Panc1 (cell line): ENCODE data around the gene CNRIP1. TPM values are rescaled to one million over a fixed set of nuclear protein-coding genes. Genes with fewer than 3 reads are reported as not detected.
A peak's percentile ranks its signal among the peaks of the same experiment; 100 is the strongest.

Source experiments
- ATAC-seq: fragments of 200-7000 bp; cut with Tn5 transposase; 2 replicates; pipeline ENCODE4 v1.9.1; 2020; ENCODE audit warnings: mild to moderate bottlenecking, moderate library complexity
- BruUV-seq: library from RNA; stranded (reverse); fragments of 400-500 nt; replicated peaks from 2 replicates; lab custom pipeline; 2021; lab: Mats Ljungman, UMichigan
- CTCF ChIA-PET: fragments of 300-600 bp; sonication (Branson Sonifier 250); formaldehyde crosslinking; loops from one replicate; lab custom pipeline; 2022; ENCODE audit warnings: antibody characterized with exemption; lab: Charles Lee
- POLR2A ChIA-PET: fragments of 300-600 bp; sonication (Branson Sonifier 250); formaldehyde crosslinking; loops from one replicate; lab custom pipeline; 2022; ENCODE audit warnings: antibody characterized with exemption; lab: Charles Lee
- DNase-seq: peaks from one replicate; pipeline ENCODE4 v3.0.0-alpha.2; 2010; ENCODE audit warnings: low read depth, low spot score
- H3K27ac ChIP-seq: 2 replicates; pipeline ENCODE4 v1.5.1; 2011; ENCODE audit warnings: mild to moderate bottlenecking, low read length, inconsistent platforms
- H3K27me3 ChIP-seq: fragments of 200-500 bp; sonication (Bioruptor generic); 2 replicates; pipeline ENCODE4 v1.6.0; 2014; ENCODE audit warnings: low read length, inconsistent platforms; ENCODE audit not compliant: control insufficient read depth, insufficient read depth
- H3K36me3 ChIP-seq: fragments of 200-500 bp; sonication (Bioruptor generic); 2 replicates; pipeline ENCODE4 v1.5.1; 2014; ENCODE audit warnings: inconsistent platforms, mild to moderate bottlenecking, low read length, moderate library complexity; ENCODE audit not compliant: control insufficient read depth, insufficient read depth
- H3K4me1 ChIP-seq: 2 replicates; pipeline ENCODE4 v1.5.1; 2011; ENCODE audit warnings: inconsistent platforms, mild to moderate bottlenecking, low read length, moderate library complexity; ENCODE audit not compliant: control insufficient read depth, insufficient read depth
- H3K4me3 ChIP-seq, 2 experiments: 2 replicates each; pipeline ENCODE4 v1.5.1; 2011 to 2012; ENCODE audit warnings: low read depth in 2 of 2, low read length in 2 of 2, mild to moderate bottlenecking in 2 of 2, inconsistent platforms in 1 of 2, moderate library complexity in 1 of 2
- H3K9me3 ChIP-seq: fragments of 200-500 bp; sonication (Bioruptor generic); 2 replicates; pipeline ENCODE4 v1.5.1; 2014; ENCODE audit warnings: low read depth, mild to moderate bottlenecking, inconsistent platforms, low read length, moderate library complexity; ENCODE audit not compliant: control insufficient read depth, insufficient read depth
- POLR2AphosphoS5 ChIP-seq: IDR thresholded peaks from 2 replicates; pipeline ENCODE4 v1.6.1; 2012; ENCODE audit warnings: mild to moderate bottlenecking, low read depth, low read length, moderate library complexity
- SIN3A ChIP-seq: IDR thresholded peaks from 2 replicates; pipeline ENCODE4 v1.6.1; 2012; ENCODE audit warnings: low read depth, mild to moderate bottlenecking, low read length, moderate library complexity, borderline replicate concordance; ENCODE audit not compliant: insufficient read depth
- in situ Hi-C: cut with HindIII; loops from 2 replicates; pipeline ENCODE4 v1.10.0; 2016; ENCODE audit warnings: low sequenced_read_pairs, low pct_unique_long_range_greater_than_20kb
- intact Hi-C: fragments of 100-400 bp; cut with micrococcal nuclease; formaldehyde crosslinking; loops from one replicate; pipeline ENCODE4 v1.10.0; 2022; ENCODE audit not compliant: unreplicated experiment
- total RNA-seq: library from RNA; stranded (reverse); gene quantifications from one replicate; pipeline ENCODE4 v1.2.1, GENCODE V29; 2021; ENCODE audit not compliant: unreplicated experiment
- TF ChIP-seq, protein P1 (sequence below): fragments of 450-650 bp; IDR thresholded peaks from 2 replicates; pipeline ENCODE4 v1.5.1; 2017; ENCODE audit warnings: mild to moderate bottlenecking

Gene CNRIP1
- total RNA-seq, 1 experiment from 2014 or later, result not detected

DNA sequence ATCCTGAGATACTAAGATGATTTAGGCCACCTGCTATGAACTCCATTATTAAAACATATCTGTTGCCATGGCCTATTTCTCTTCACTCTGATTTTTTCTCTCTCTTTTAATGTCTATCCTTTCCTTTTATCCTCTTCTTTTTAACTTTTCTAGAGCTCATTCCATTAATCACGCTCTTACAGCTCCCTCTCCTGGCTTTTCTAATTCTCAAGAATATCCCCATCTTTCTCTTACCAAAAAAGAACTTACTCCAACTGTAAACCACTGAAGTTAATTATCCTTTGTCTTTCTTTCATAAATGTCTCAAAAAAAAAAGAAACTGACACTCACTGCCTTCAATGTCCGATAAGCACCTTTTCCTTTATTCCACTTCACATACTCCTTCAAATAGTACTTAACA, 75.3 kb downstream of the CNRIP1 start:
- DNase-seq (no peak), ATAC-seq (no peak)
- Histone ChIP-seq H3K27ac (no peak overlapping the region), H3K4me1 (peaks cover 34% of the 10 kb centered on the region), H3K9me3 (no peaks in the 10 kb centered on the region), H3K27me3 (no peaks in the 10 kb centered on the region), H3K36me3 (no peaks in the 10 kb centered on the region; the same call in 1 of the 2 replicates), H3K4me3 (no peak overlapping the region)
- intact Hi-C loops, result no loop called here
- BruUV-seq, result no TSS peak
- CTCF ChIA-PET, result interaction anchor here (0.5 kb wide), 1 partner anchor 63 kb away, joined by 4 read pairs; no protein-coding TSS in a partner anchor
- in situ Hi-C loops, result no loop called here
- POLR2A ChIA-PET, result interaction anchor here (0.6 kb wide), 1 partner anchor 67 kb away, joined by 18 read pairs; no protein-coding TSS in a partner anchor
- TF ChIP-seq, protein P1, sequence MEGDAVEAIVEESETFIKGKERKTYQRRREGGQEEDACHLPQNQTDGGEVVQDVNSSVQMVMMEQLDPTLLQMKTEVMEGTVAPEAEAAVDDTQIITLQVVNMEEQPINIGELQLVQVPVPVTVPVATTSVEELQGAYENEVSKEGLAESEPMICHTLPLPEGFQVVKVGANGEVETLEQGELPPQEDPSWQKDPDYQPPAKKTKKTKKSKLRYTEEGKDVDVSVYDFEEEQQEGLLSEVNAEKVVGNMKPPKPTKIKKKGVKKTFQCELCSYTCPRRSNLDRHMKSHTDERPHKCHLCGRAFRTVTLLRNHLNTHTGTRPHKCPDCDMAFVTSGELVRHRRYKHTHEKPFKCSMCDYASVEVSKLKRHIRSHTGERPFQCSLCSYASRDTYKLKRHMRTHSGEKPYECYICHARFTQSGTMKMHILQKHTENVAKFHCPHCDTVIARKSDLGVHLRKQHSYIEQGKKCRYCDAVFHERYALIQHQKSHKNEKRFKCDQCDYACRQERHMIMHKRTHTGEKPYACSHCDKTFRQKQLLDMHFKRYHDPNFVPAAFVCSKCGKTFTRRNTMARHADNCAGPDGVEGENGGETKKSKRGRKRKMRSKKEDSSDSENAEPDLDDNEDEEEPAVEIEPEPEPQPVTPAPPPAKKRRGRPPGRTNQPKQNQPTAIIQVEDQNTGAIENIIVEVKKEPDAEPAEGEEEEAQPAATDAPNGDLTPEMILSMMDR, result peak; percentile 21; the same call in 1 of the 2 replicates
- TF ChIP-seq POLR2AphosphoS5 (no peak), SIN3A (no peak)

Other genes starting within 250 kb of the CNRIP1 start
- gene PNO1, start 162.1 kb downstream of the CNRIP1 start, total RNA-seq, result 37.7 TPM
- gene PPP3R1, start 67.4 kb downstream of the CNRIP1 start, total RNA-seq, result 77.9 TPM
- gene PLEK, start 45.3 kb upstream of the CNRIP1 start, total RNA-seq, result 0.13 TPM
- 0.74 TPM for gene FBXO48, start 147.3 kb upstream of the CNRIP1 start, total RNA-seq
- 2.6 TPM for gene APLF, start 147.6 kb upstream of the CNRIP1 start, total RNA-seq